Uterus (tissue), 2 donors: ENCODE results near the gene WDR20.

Source experiments
- CTCF ChIP-seq, 4 experiments: fragments of 200-600 bp in 2 of 4; fragments of 450-650 bp in 2 of 4; sonication (generic) in 2 of 4; IDR thresholded peaks; one replicate each; pipeline ENCODE4 v1.5.1; 2016 to 2019; ENCODE audit warnings: antibody characterized with exemption in 4 of 4, mild to moderate bottlenecking in 2 of 4, moderate library complexity in 1 of 4
- POLR2A ChIP-seq, 2 donors: fragments of 450-650 bp; IDR thresholded peaks; one replicate each; pipeline ENCODE4 v1.6.1; 2016; ENCODE audit warnings: antibody characterized with exemption in 2 of 2, mild to moderate bottlenecking in 1 of 2, moderate library complexity in 1 of 2

- TF ChIP-seq POLR2A (IDR thresholded peaks at IDR 0.05) (no peak), CTCF (IDR thresholded peaks at IDR 0.05) (no peak)
Observed at GRCh38 chr14:102182936-102183619, 43.4 kb downstream of the WDR20 start.
